HepG2 (cell line): ENCODE data around the gene SNAP29.

ENCODE experiments used
- CTCF ChIP-seq: sonication (generic); formaldehyde crosslinking; IDR thresholded peaks from 2 replicates; pipeline ENCODE4 v1.5.0; 2020; ENCODE audit warnings: mild to moderate bottlenecking, missing genetic modification reagents, moderate library complexity
- EZH2 ChIP-seq: conservative IDR thresholded peaks from 2 replicates; pipeline ENCODE4 v1.6.1; 2012; ENCODE audit warnings: mild to moderate bottlenecking, low read depth, low read length, moderate library complexity

GRCh38 chr22:20885557-20886323 lies 26.9 kb downstream of the SNAP29 start:
- TF ChIP-seq CTCF (CRISPR knock-in tag) = peak; percentile 100
- TF ChIP-seq EZH2 = no peak
